Stimulated activated CD4-positive, alpha-beta T cell treated with anti-CD3 and anti-CD28 coated beads, TNF-alpha, amount 100 ng/mL, for 1 hour (primary cell): ENCODE results near the gene FAM162B.
"Not testable (repeated sequence)": the region's sequence is repeated elsewhere in the genome, so short reads cannot be mapped to it uniquely, and the experiment has no call there.

Experiments
- DNase-seq, 3 donors: peaks; one replicate each; pipeline ENCODE4 v3.0.0-alpha.2; 2020; ENCODE audit warnings: low read depth in 3 of 3, low spot score in 1 of 3

Gene FAM162B

DNA sequence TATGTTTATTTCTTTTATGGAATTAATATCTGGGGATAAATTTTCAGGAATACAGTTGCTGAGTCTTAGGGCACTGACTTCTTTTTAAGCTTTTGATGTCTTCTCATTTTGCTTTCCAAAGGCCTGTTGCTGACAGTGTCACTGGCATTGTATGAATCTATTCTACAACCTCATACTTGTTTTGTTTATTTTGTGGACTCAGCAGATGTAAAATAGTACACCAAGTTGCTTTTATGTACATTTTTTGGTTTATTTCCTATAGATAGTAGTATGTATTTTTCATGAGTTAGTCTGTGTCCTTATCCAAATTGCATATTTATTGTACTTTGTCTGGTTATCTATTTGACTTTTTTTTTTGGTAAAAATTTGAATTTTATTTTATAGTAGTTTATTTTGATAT is 35.0 kb downstream of the FAM162B start:
- DNase-seq, result no peak

DNA sequence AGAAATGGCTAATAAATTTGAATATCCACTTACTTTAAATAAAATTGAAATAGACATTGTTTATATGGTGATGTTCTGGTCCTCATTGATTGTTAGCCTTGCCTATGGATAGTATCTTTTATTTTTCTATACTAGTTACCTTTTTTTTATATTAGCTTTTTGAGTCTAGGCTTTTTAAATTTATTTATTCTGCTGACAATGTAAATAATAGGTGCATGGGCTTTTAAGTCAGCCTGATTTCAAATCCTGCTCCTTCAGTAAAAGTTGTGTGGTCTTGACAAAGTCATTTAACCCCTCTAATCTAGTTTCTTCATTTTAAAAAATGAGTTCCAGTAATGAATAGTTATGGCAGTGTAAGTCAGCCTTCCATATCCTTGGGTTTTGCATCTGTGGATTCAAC is 38.6 kb downstream of the FAM162B start:
- DNase-seq, result no peak

DNA sequence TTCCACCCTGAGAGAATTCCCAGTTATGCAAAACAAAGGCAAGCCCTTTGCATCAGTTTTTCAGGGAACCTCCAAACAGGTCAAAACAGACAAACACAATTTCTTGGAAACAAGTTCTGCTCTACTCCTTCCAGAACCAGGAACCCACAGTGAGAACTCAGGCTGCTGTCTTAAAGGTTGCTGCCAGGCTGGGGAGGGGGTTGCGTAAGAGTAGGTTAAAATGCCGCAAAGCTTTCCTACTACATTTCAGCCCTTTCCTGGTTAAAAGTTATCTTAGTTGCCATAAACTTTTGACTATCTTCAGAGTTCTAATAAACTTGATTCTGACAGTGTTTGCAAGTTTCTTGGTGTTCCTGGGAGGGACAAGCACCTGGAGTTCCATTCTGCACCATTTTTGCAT is 50.8 kb downstream of the FAM162B start:
- DNase-seq, result no peak

DNA sequence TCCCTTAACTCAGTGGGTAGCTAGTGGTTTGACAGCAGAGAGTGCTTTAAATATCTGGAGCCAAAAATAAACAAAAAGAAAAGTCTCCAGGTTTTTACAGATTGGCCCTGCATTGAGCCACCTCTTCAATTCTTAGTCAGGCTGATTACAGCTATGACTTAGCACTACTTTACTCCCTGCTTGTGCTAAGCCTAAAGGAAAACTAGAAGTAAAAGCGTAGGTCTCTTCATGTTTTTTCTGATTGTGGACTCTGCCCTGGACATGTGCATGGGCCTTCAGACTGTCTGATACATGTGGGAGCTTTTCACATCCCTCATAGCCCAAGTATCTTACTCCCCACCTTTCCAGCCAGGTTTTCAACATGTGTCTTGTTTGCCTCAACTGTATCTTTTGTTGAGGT is 51.2 kb downstream of the FAM162B start:
- DNase-seq, result no peak

DNA sequence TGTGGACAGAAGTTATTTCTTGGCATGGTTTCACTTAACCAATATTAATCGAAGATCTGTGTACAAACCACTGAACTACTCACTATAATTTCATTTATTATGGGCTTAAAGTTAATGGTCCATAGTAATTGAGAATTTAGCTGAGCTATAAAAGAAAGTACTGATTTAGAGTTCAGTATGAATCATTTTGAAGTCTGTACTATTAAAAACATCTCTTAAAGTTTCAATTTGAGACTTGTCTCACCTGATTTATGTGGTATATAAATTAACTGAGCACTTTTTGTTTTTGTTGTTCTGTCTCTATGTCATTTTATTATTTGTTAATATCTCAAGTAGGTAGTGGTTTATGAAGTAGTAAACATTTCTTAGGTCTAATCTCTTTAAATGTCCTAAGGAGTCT is 59.6 kb downstream of the FAM162B start:
- no peak for DNase-seq

DNA sequence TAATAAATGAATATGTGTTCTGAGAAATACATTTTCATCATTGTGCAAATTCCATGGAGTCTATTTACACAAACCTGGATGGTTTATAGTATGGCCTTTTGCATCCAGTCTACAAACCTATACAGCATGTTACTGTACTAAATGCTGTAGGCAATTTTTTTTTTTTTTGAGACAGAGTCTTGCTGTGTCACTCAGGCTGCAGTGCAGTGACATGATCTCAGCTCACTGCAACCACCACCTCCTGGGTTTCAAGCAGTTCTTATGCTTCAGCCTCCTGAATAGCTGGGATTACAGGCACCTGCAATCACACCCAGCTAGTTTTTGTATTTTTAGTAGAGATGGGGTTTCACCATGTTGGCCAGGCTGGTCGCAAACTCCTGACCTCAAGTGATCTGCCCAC is 61.6 kb downstream of the FAM162B start:
- not testable (repeated sequence) for DNase-seq
